A172 (cell line): Measurements from ENCODE around the gene EFR3B. TPM values are rescaled to one million over a fixed set of nuclear protein-coding genes. Genes with fewer than 3 reads are reported as not detected.
"Not testable (repeated sequence)": the region's sequence is repeated elsewhere in the genome, so short reads cannot be mapped to it uniquely, and the experiment has no call there.

Source experiments
- DNase-seq: peaks from one replicate; pipeline ENCODE4 v3.0.0-alpha.2; 2015; ENCODE audit warnings: low spot score
- total RNA-seq: library from RNA; depleted of rRNA; stranded (reverse); fragments of >200 nt; shearing (Covaris generic); gene quantifications from 2 replicates; pipeline ENCODE4 v1.2.3, GENCODE V29; 2014; rRNA removed

Gene EFR3B, protein sequence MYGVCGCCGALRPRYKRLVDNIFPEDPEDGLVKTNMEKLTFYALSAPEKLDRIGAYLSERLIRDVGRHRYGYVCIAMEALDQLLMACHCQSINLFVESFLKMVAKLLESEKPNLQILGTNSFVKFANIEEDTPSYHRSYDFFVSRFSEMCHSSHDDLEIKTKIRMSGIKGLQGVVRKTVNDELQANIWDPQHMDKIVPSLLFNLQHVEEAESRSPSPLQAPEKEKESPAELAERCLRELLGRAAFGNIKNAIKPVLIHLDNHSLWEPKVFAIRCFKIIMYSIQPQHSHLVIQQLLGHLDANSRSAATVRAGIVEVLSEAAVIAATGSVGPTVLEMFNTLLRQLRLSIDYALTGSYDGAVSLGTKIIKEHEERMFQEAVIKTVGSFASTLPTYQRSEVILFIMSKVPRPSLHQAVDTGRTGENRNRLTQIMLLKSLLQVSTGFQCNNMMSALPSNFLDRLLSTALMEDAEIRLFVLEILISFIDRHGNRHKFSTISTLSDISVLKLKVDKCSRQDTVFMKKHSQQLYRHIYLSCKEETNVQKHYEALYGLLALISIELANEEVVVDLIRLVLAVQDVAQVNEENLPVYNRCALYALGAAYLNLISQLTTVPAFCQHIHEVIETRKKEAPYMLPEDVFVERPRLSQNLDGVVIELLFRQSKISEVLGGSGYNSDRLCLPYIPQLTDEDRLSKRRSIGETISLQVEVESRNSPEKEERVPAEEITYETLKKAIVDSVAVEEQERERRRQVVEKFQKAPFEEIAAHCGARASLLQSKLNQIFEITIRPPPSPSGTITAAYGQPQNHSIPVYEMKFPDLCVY
- total RNA-seq = 2.2 TPM in 2 replicates

DNA sequence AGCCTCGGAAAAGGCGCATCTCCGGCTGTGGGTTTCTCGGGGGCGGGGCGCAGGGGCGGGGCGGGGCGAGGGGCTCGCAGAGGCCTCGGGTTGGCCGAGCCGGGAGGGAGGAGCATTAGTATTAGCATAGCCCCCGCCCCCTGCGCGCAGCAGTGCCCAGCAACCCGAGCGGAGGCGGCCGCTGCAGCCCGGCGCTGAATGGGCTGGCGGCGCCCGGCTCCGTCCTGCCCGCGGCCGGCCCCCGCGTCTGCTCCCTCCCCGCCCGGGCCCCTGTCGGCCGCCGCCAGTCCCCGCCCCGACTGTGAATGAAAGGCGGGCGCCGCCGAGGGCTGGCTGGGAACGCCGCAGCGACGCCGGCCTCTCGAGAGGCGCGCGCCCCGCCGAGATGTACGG is at the start of gene EFR3B:
Gene EFR3B (plus strand): TSS at position 149 of the 393 bp plus-strand sequence. CDS start 237 bp downstream, at position 386.
- peak; percentile 93 for DNase-seq

DNA sequence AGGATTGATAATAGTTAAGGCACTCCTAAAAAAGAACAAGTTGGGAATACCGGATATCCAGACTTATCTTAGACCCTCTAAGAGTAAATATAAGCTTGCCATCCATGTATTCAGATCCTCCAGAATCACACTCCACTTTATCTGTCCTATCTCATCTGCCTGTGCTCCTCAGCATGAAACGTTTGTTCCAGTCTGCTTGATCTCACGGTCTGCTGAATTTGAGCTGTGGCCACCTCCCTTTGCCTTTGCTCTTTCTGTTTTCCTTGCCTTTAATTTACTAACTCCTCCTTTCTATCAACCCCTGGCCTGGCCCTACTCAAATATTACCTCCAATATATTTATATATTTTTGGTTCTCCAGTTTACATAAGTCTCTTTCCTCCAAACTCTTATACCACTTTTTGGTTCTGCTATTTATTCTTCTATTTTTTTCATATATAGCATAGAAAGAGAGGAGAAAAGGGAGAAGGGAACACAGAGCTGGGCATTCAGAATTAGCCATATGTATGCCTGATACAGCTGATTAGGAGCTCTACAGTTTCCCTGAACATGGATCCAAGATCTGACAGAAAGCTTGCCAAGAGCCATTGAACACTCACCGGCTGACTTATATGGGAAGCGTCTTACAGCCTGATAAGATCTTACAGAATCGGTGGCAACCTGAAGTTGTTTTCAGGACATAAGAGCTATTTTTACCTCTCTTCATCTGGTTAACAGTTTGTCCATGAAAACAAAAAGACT is 48.3 kb upstream of the EFR3B start:
- no peak for DNase-seq

DNA sequence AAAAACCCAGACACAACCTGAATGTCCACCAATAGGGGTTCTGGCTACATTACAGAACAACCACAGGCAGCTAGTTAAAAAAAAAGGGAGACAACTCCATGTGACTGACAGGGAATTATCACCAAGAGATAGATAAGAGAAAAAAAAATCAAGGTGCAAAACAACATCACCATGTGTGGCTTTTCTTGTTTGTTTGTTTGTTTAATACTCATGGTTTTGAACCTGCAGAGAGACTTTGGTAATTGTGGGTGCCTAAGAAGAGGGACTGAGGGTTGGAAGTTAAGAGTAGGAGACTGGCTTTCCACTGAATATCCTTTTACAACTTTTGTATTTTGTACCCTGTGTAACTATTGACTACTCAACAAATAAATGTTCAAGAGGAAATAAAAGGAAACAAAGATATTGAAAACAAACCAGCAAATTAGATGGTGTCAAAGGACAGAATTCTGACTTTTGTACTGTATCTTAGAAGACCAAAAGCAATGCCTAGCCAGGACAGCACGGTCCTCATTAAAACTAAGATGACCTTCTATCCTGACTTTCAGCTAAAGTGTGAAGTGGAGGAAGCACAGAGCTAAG is 47.6 kb upstream of the EFR3B start:
- DNase-seq = no peak

DNA sequence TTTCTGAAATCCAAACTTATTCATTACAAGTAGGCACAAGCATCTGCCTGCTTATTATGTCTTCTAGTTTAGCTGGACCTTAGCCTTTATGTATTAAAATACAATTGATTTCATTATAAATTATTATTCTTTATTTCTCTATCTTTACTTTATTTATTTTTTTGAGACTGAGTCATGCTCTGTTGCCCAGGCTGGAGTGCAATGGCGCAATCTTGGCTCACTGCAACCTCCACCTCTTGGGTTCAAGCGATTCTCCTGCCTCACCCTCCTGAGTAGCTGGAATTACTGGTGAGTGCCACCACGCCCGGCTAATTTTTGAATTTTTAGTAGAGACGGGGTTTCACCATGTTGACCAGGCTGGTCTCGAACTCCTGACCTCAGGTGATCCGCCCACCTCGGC is 42.8 kb upstream of the EFR3B start:
- DNase-seq = not testable (repeated sequence)

DNA sequence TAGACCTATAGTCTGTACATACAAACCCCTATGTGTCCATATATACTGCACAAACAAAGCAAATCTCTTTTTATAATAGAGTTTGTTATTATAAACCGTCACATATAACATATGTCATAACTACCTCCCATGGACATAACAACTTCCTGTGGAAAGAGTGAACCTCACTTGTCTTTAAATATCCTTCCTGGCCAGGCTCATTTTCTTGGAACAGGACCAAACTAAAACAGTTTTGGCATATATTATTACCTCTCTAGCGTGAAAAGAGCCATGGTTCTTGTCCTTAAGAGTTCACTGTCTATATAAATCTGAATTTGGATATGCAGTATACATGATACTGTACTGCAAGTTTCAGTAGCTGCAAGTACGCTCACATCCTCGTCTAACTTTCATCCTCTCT is 41.8 kb upstream of the EFR3B start:
- no peak for DNase-seq

DNA sequence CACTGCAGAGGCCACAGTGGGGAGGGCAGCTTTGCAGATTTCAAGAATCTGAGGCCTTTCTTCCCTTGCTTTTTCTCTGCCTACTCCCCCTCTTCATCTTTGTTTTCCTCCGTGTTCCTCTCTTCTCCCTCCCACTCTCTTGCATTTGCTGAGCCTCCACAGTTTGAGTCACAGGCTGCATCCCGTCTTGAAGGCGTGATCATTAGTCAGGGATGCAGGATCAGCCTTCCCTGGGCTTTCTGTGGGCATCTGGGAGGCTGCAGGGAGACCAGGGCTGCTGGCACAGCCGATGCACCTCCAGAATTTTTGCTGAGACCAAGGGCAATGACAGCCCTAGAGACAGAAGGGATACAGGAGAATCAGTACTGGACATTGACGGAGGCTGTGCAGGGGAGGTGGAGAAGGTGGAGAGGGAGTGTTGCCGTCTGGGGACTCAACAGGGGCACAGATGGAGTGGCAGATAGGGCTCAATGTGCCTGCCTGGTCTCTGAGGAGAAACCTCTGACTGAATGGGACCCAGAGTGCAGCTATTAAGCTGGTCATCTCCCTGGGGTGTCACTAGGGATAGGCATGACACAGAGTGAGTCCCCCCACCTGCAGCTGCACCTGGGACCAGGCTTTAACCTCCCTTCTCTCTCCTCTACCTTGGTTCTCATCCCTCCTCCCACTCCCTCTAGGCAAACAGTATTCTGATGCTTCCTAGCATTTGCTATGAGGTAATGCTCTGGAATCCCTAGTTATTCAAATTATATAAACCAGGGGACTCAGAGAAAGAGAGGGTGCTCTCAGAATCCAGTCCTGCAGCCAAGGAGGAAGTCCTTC is 41.2 kb upstream of the EFR3B start:
- DNase-seq = peak; percentile 41

DNA sequence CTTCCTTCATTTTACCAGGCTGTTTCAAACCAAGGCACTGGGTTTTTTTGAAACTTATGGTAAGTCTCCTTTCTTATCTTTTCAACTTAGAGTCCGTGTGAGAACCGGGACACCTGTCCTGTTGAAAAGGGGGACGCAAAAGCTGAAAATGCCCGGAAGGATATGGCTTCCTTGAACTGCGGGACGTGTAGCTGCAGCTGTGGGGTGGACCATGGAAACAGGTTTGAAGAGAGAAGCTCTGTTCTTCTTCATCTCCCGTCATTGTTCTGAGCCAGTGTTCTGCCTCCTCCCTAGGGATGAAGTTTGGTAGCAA is 40.6 kb upstream of the EFR3B start:
- no peak for DNase-seq

DNA sequence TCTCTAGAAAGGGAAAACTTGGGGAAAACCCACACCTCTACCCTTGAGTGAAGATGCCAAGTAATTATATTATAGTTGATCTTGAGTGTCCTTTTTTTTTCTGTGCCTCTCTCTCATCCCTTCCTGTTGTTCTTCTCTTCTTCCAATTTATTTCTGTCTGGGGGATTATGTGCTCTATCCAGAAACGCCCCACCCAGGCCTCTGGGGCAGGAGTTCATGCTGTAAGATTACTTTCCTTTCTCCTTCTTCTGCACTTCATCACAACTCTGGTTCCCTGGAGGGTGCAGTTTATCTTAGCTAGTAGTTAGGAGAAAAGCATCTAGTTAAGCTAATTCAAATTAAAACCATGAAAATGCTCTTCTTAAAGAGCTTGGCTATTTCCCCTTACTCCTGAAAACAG is 39.8 kb upstream of the EFR3B start:
- no peak for DNase-seq

DNA sequence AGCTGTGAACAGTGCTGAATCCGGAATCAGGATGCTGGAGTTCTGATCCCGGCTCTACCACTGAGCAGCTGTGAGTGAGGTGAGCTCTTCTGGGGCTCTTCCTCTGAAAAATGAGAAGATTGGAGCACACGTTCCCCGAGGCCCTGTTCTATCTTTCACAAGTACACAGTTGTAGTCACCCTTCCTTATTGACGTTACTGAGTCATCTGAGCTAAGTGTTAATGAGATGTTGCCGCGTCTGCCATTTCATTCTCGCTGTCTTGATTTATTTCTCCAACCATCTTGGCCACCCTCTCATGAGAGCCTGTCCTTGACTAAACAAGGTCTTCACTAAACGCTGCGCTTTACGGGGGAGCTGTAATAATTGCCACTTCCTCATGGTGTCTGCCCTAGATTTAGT is 31.9 kb upstream of the EFR3B start:
- no peak for DNase-seq

DNA sequence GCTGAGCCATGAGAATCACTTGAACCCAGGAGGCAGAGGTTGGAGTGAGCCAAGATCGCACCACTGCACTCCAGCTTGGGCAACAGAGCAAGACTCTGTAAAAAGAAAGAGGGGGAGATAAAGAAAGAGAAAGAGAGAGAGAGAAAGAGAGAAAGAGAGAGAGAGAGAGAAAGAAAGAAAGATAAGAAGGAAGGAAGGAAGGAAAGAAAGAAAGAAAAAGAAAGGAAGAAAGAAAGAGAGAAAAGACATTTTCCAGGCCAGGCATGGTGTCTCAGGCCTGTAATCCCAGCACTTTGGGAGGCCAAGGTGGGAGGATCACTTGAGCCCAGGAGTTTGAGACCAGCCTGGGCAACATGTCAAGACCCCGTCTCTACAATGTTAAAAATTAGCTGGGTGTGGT is 30.5 kb upstream of the EFR3B start:
- not testable (repeated sequence) for DNase-seq

DNA sequence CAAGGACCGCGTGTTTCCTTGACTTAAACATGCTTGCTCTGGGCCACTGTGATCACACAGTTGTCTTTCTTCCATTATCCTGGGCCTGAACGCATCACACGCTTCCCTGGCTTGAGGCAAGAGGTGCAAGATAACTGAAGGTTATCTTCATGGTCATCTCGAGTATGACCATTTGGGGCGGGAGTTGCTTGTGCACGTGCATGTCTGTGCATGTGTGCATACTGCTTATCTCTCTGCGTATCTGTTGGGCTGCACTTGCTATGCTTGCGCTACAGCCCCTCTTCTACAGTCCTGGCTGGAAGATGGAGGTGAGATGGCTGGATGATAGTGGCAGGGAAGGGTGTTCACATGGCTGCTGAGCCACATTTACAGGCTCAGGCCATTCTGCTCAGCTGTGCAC is 27.2 kb upstream of the EFR3B start:
- DNase-seq = no peak

DNA sequence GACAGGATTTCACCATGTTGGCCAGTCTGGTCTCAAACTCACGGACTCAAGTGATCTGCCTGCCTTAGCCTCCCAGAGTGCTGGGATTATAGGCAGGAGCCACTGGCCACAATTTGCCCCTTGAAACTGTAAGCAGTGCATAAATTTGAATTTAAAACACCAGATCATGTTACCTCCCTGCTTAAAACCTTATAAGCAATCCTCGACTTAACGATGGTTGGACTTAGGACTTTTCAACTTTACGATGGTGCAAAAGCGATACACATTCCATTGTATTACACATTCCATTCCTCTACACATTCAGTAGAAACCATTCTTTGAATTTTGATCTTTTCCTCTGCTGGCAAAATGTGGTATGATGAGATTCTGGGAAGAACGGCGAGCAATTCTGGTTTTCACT is 23.2 kb upstream of the EFR3B start:
- no peak for DNase-seq

DNA sequence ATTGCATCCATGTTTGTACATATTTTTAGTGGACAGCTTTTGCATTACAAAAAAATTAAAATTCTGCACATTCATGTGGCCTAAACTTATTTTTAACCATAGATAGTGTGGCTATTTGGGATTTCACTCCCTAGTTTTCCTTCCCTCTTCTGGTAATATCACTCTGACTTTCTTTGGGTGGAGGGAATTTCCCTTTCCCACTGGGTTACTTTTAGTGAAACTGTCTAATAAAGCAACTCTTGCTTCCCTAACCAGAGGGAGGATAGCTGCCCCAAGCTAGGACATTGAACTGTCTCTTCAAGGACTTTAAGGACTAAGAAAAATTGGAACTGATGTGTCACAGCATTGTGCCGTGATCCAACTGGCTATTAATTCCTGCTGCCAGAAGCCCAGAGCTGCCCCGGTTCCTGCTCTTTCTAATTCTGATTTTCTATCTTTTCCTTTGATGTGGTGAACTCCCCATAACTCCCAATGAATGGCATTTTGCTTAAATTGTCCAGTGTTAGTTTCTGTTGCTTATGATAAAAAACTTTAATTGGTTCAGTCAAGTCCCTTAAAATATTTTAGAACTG is 20.0 kb upstream of the EFR3B start:
- no peak for DNase-seq

DNA sequence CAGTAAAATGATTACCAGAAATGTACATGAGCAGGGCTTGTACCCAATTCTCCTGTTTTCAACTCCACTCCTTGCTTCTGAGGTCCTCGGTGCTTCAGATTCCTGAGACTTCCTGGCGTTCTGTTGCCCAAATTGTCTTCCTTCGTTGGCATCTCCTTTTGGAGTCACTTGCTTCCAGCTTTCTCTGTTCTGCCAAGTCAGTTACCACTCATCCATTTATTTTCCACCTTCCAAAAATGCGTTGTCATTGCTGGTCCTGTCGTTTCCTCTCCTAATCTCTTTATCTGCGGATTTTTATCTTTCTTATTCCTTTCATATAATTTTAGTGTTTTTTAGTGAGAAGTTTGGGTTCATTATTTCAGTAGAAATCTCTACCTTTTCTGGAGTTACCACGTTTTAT is 18.5 kb upstream of the EFR3B start:
- DNase-seq = no peak

DNA sequence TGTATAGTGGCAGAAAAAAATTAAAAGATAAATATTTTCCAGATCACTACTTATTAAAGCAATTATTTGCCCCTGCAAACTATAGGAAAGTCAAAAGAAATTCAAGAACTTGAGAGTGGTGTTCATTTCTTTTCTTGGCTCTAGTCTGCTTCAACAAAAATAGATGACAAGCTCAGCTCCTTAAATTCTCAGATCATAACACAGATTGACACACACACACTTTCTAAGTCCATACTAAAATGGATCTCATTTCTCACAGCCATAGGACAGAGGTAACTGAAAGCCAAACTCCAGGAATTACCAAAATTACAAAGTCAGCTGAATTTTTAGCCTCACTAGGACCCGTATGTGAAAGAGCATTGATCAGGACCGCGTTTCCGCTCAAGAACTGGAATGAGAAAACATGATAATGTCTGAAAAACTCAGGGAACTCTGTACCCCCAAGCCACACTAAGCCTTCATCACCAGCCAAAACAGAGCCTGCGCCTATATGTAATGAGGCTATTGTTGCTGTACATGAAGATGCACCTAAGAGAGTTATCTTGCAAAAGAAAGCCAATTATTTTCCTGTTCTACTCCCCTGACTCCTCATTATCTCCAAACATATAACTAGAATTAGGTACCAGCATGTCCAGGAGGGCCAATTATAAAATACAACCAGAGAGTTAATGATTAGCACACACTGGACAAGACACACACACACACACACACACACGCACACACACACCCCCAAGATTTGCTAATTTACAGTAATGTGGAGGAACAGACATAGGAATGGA is 16.5 kb upstream of the EFR3B start:
- DNase-seq = no peak

DNA sequence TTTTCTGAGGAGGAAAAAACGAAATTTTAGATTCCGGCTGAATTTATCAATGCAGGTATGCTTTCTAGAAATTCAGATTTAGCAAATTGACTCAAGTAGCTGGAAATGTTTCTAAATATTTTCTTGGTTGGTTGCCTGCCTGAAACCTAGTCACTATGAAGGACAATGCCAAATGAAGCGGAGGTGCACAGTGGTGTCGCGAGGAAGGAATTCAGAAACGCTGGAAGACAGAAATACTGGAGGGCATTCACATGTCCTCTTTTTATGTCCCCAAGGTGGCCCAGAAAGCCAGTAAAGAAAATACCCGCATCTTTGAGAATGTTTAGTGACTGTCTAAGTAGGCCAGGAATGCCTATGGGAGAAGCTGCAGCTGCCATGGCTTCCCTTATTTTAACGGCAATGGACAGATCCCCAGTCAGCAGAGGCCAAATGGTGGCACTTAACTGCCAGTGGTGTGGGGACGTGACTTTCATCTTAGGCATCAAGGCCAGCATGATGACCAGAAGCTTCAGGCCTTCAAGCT is 15.8 kb upstream of the EFR3B start:
- no peak for DNase-seq

DNA sequence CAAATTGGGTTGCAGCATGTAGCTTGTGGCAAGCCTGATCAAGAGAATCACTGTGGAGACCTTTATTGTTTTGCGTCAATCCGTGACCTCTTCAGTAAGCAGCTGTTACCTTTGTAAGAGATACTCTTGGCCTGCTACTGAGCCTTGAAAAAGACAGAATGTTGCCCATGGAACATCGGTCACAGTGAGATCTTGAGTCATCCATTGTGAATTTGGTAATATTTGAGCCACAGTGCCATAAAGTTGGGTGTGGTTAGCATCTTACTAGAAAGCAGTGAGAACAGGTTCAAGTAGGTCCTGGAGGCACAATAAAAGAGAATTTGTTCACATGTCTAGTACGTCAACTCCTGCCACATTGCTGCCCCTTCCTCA is 12.7 kb upstream of the EFR3B start:
- no peak for DNase-seq

DNA sequence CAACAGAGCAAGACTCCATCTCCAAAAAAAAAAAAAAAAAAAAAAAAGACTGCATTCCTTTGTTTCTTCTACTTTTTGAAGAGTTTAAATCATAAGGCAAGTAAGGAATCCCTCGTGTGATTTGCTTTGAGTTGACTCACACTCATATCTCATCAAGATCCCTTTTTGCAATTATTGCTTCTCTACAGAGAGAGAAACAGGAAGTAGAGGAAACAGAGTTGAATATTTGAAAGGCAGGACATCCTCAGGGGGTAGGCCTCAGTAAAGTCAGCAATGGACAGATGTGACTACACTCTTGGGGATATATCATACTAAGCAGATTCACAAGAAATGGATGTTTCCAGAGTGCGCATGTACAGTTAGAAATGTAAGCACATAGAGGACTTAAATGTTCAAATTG is 11.2 kb upstream of the EFR3B start:
- no peak for DNase-seq

DNA sequence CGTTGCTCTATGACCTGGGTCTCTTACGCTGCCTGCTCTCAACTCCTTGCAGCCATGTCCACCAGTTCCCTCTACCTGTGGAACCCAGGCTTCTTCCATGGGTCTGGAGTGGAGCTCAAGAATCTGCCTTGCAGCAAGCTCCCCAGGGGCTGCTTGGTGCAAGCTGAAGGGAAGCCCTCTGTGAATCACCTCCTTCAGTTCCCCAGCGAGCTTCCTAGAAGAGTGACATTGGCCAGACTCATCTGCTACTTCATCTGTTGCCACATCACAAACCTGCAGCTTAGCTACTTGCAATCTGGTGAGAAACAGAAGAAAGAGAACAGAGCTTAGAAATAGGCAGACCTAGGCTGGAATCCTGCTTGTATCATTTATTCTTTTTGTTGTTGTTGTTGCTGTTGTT is 9.8 kb upstream of the EFR3B start:
- DNase-seq = no peak

DNA sequence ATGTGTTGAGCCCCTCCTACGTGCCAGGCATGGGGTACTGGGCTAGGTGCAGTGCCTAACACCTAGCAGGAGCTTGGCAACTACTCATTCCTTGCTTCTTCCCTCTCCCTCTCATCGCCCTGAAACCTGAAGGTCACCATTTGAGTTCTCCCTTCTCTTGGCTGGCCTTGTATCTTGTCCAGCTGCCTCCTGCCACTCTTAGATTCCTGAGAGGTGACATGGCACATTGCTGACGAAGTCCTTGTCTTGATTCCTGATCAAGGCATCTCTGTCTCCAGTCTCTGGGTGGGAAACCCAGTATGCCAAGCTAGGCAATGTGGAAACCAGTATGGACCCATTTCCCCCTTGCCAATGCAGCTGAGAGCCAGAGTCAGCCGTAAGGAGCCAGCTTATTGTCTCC is 9.0 kb upstream of the EFR3B start:
- no peak for DNase-seq
